ENCODE data around the gene RASGRF1.
"Not testable (repeated sequence)": the region's sequence is repeated elsewhere in the genome, so short reads cannot be mapped to it uniquely, and the experiment has no call there.

The RASGRF1 gene

GRCh38 chr15:79090487-79091203 lies at the start of gene RASGRF1:
Gene RASGRF1 (minus strand): TSS chr15:79090780. CDS start chr15:79090498, 282 bp downstream.
- DNase-seq (ENCODE audit: low read depth in 2 of 2, low spot score in 1 of 2) = no peak

- DNase-seq (ENCODE audit: low read depth in 2 of 2, low spot score in 1 of 2) = no peak
Measured at GRCh38 chr15:79136434-79137046, 46.0 kb upstream of the RASGRF1 start.

- DNase-seq (ENCODE audit: low read depth in 2 of 2, low spot score in 1 of 2) = no peak
Measured at GRCh38 chr15:79133309-79133708, 42.7 kb upstream of the RASGRF1 start.

- no peak for DNase-seq (ENCODE audit: low read depth in 2 of 2, low spot score in 1 of 2)
Measured at GRCh38 chr15:79132770-79133169, 42.2 kb upstream of the RASGRF1 start.

- no peak for DNase-seq (ENCODE audit: low read depth in 2 of 2, low spot score in 1 of 2)
Measured at GRCh38 chr15:79132361-79132760, 41.8 kb upstream of the RASGRF1 start.

- no peak for DNase-seq (ENCODE audit: low read depth in 2 of 2, low spot score in 1 of 2)
Measured at GRCh38 chr15:79130535-79131130, 40.1 kb upstream of the RASGRF1 start.

- DNase-seq (ENCODE audit: low read depth in 2 of 2, low spot score in 1 of 2) = no peak
Measured at GRCh38 chr15:79129235-79129634, 38.7 kb upstream of the RASGRF1 start.

GRCh38 chr15:79128556-79128955 lies 38.0 kb upstream of the RASGRF1 start:
- no peak for DNase-seq (ENCODE audit: low read depth in 2 of 2, low spot score in 1 of 2)

- no peak for DNase-seq (ENCODE audit: low read depth in 2 of 2, low spot score in 1 of 2)
Measured at GRCh38 chr15:79124388-79124787, 33.8 kb upstream of the RASGRF1 start.

GRCh38 chr15:79122991-79123390 lies 32.4 kb upstream of the RASGRF1 start:
- DNase-seq (ENCODE audit: low read depth in 2 of 2, low spot score in 1 of 2) = no peak

GRCh38 chr15:79122391-79122790 lies 31.8 kb upstream of the RASGRF1 start:
- no peak for DNase-seq (ENCODE audit: low read depth in 2 of 2, low spot score in 1 of 2)

GRCh38 chr15:79121571-79121970 lies 31.0 kb upstream of the RASGRF1 start:
- DNase-seq (ENCODE audit: low read depth in 2 of 2, low spot score in 1 of 2) = no peak

- DNase-seq (ENCODE audit: low read depth in 2 of 2, low spot score in 1 of 2) = no peak
Measured at GRCh38 chr15:79117442-79118204, 27.0 kb upstream of the RASGRF1 start.

GRCh38 chr15:79116771-79117170 lies 26.2 kb upstream of the RASGRF1 start:
- no peak for DNase-seq (ENCODE audit: low read depth in 2 of 2, low spot score in 1 of 2)

GRCh38 chr15:79115986-79116665 lies 25.5 kb upstream of the RASGRF1 start:
- DNase-seq (ENCODE audit: low read depth in 2 of 2, low spot score in 1 of 2) = no peak

- DNase-seq (ENCODE audit: low read depth in 2 of 2, low spot score in 1 of 2) = no peak
Measured at GRCh38 chr15:79113831-79114230, 23.3 kb upstream of the RASGRF1 start.

- not testable (repeated sequence) for DNase-seq (ENCODE audit: low read depth in 2 of 2, low spot score in 1 of 2)
Measured at GRCh38 chr15:79111404-79111803, 20.8 kb upstream of the RASGRF1 start.

GRCh38 chr15:79105141-79105540 lies 14.6 kb upstream of the RASGRF1 start:
- DNase-seq (ENCODE audit: low read depth in 2 of 2, low spot score in 1 of 2) = no peak

- DNase-seq (ENCODE audit: low read depth in 2 of 2, low spot score in 1 of 2) = no peak
Measured at GRCh38 chr15:79102595-79102994, 12.0 kb upstream of the RASGRF1 start.

GRCh38 chr15:79101866-79102581 lies 11.4 kb upstream of the RASGRF1 start:
- DNase-seq (ENCODE audit: low read depth in 2 of 2, low spot score in 1 of 2) = no peak

All from stimulated activated CD8-positive, alpha-beta memory T cell treated with anti-CD3 and anti-CD28 coated beads, Interleukin-4, amount 100 ng/mL, for 4 hours (primary cell).